Common myeloid progenitor, CD34-positive (primary cell): ENCODE data around the gene PCGF2. TPM values are rescaled to one million over a fixed set of nuclear protein-coding genes. Genes with fewer than 3 reads are reported as not detected.
A peak's percentile ranks its signal among the peaks of the same experiment; 100 is the strongest.

Experiments used
- CTCF ChIA-PET: fragments of 350-600 bp; sonication (Branson Sonifier 250); formaldehyde crosslinking; loops from one replicate; lab custom pipeline; 2021; ENCODE audit warnings: antibody characterized with exemption; lab: Charles Lee
- POLR2A ChIA-PET: fragments of 350-600 bp; sonication (Branson Sonifier 250); formaldehyde crosslinking; loops from one replicate; lab custom pipeline; 2021; ENCODE audit warnings: antibody characterized with exemption; lab: Charles Lee
- DNase-seq, 3 donors: peaks; one replicate each; pipeline versions ENCODE4 v3.0.0 to v3.0.0-alpha.2; 2013
- H3K27ac ChIP-seq, 2 experiments: 1 replicate in 1 of 2; 2 replicates in 1 of 2; pipeline ENCODE4 v1.7.0; 2013; ENCODE audit warnings: inconsistent platforms in 2 of 2, low read length in 2 of 2, mild to moderate bottlenecking in 2 of 2, low read depth in 1 of 2, moderate library complexity in 1 of 2; ENCODE audit not compliant: severe bottlenecking in 2 of 2, insufficient read depth in 1 of 2, poor library complexity in 1 of 2
- H3K27me3 ChIP-seq, 5 experiments: replicated peaks in 2 of 5; 1 replicate in 3 of 5; 2 replicates in 2 of 5; pipeline versions ENCODE4 v1.6.1 to v1.7.0; 2013; ENCODE audit warnings: low read length in 4 of 5, mild to moderate bottlenecking in 2 of 5, moderate library complexity in 2 of 5, inconsistent platforms in 1 of 5; ENCODE audit not compliant: insufficient read depth in 5 of 5, control insufficient read depth in 4 of 5
- H3K36me3 ChIP-seq, 4 experiments: 1 replicate in 2 of 4; 2 replicates in 2 of 4; pipeline versions ENCODE4 v1.6.1 to v1.7.0; 2013; ENCODE audit warnings: low read length in 3 of 4, control low read depth in 1 of 4, mild to moderate bottlenecking in 1 of 4; ENCODE audit not compliant: control insufficient read depth in 4 of 4, insufficient read depth in 4 of 4
- H3K4me1 ChIP-seq, 4 experiments: 1 replicate in 3 of 4; 2 replicates in 1 of 4; pipeline versions ENCODE4 v1.6.1 to v1.7.1; 2013; ENCODE audit warnings: low read length in 3 of 4, mild to moderate bottlenecking in 3 of 4, control low read depth in 1 of 4, inconsistent platforms in 1 of 4, moderate library complexity in 1 of 4; ENCODE audit not compliant: control insufficient read depth in 4 of 4, insufficient read depth in 4 of 4; ENCODE audit errors: control extremely low read depth in 1 of 4
- H3K4me3 ChIP-seq, 7 experiments: 1 replicate in 4 of 7; 2 replicates in 3 of 7; pipeline versions ENCODE4 v1.5.1 to v1.7.0; 2013; ENCODE audit warnings: mild to moderate bottlenecking in 7 of 7, low read length in 6 of 7, moderate library complexity in 6 of 7, inconsistent platforms in 2 of 7, low read depth in 2 of 7, control low read depth in 1 of 7; ENCODE audit not compliant: insufficient read depth in 4 of 7, control insufficient read depth in 1 of 7; ENCODE audit errors: extremely low read depth in 1 of 7
- H3K9me3 ChIP-seq, 5 experiments: 1 replicate in 4 of 5; 2 replicates in 1 of 5; pipeline versions ENCODE4 v1.6.1 to v1.7.1; 2013; ENCODE audit warnings: low read length in 4 of 5, mild to moderate bottlenecking in 2 of 5, inconsistent platforms in 1 of 5, low read depth in 1 of 5, moderate library complexity in 1 of 5; ENCODE audit not compliant: control insufficient read depth in 4 of 5, insufficient read depth in 2 of 5; ENCODE audit errors: control extremely low read depth in 1 of 5
- WGBS: methylation state at CpG from one replicate; pipeline ENCODE4 v1.1.5; 2013; ENCODE audit not compliant: insufficient coverage; 5-methylcytosine and 5-hydroxymethylcytosine counted together
- polyA plus RNA-seq: library from polyadenylated mRNA; unstranded; fragments of 120-200 nt; gene quantifications from one replicate; pipeline ENCODE4 v1.2.1, GENCODE V29; 2013

The PCGF2 gene
- 0.03 TPM for polyA plus RNA-seq

GRCh38 chr17:38748149-38748891 is at the start of gene PCGF2:
Gene PCGF2 (minus strand): TSS chr17:38748336. CDS start chr17:38740402, 7,934 bp downstream.
- Histone ChIP-seq H3K4me3 (peak within 1 kb of the TSS; percentile 27 to 76 (median 64)), H3K36me3 (no peaks in the 10 kb centered on the region), H3K27me3 (peaks cover 12 to 64% (median 36%) of the 10 kb centered on the region in 5 experiments), H3K27ac (no peak within 1 kb of the TSS), H3K4me1 (peaks cover 5 to 59% (median 56%) of the 10 kb centered on the region in 4 experiments), H3K9me3 (no peaks in the 10 kb centered on the region)
- WGBS: 5% methylated on average over 8 of the region's 47 CpGs
- ChIA-PET POLR2A (interaction anchor here (0.6 kb wide), 1 partner anchor 299 kb away, joined by 7 read pairs; no protein-coding TSS in a partner anchor), CTCF (no interaction called here)
- DNase-seq: peak in 1 of 3 donors; percentile 16

GRCh38 chr17:38797828-38798227 is 49.7 kb upstream of the PCGF2 start:
- Histone ChIP-seq H3K27ac (peak overlapping the region; percentile 72 to 87), H3K4me3 (peak overlapping the region in 6 of 7 experiments; percentile 63 to 91 (median 78)), H3K9me3 (no peaks in the 10 kb centered on the region), H3K36me3 (peaks cover 5 to 38% (median 26%) of the 10 kb centered on the region in 4 experiments), H3K4me1 (peaks cover 16 to 30% (median 28%) of the 10 kb centered on the region in 4 experiments), H3K27me3 (no peaks in the 10 kb centered on the region)
- WGBS: 90% methylated on average over 5 of the region's 6 CpGs
- DNase-seq: no peak
- ChIA-PET POLR2A (no interaction called here), CTCF (interaction anchor here (1.0 to 1.3 kb wide), 2 partner anchors 10 to 355 kb away, joined by 3 to 4 read pairs; no protein-coding TSS in a partner anchor)

- H3K9me3 ChIP-seq: no peaks in the 10 kb centered on the region
- H3K4me1 ChIP-seq: peaks cover 16 to 30% (median 28%) of the 10 kb centered on the region in 4 experiments
- no peaks in the 10 kb centered on the region for H3K27me3 ChIP-seq
- peak overlapping the region in 3 of 7 experiments; percentile 83 to 91 (median 83) for H3K4me3 ChIP-seq
- DNase-seq: no peak
- ChIA-PET CTCF (no interaction called here), POLR2A (no interaction called here)
- WGBS: 89% methylated on average over 4 of the region's 5 CpGs
- H3K27ac ChIP-seq: peak overlapping the region; percentile 6 to 87
- H3K36me3 ChIP-seq: peaks cover 5 to 36% (median 24%) of the 10 kb centered on the region in 4 experiments
Measured at GRCh38 chr17:38797158-38797490, 49.0 kb upstream of the PCGF2 start.

GRCh38 chr17:38796451-38797157 is 48.5 kb upstream of the PCGF2 start:
- Histone ChIP-seq H3K27me3 (no peaks in the 10 kb centered on the region), H3K4me3 (peak overlapping the region in 1 of 7 experiments; percentile 83), H3K36me3 (peaks cover 3 to 31% (median 20%) of the 10 kb centered on the region in 4 experiments), H3K27ac (peak overlapping the region; percentile 6 to 87), H3K9me3 (no peaks in the 10 kb centered on the region), H3K4me1 (peaks cover 16 to 30% (median 27%) of the 10 kb centered on the region in 4 experiments)
- POLR2A ChIA-PET: no interaction called here
- WGBS: 79% methylated on average over 4 of the region's 5 CpGs
- DNase-seq: no peak
- CTCF ChIA-PET: no interaction called here

- ChIA-PET CTCF (interaction anchor here (1.2 kb wide), 1 partner anchor 9 kb away, joined by 3 read pairs; no protein-coding TSS in a partner anchor), POLR2A (no interaction called here)
- no peaks in the 10 kb centered on the region for H3K27me3 ChIP-seq
- H3K4me1 ChIP-seq: peaks cover 11 to 22% (median 21%) of the 10 kb centered on the region in 4 experiments
- H3K27ac ChIP-seq: peak overlapping the region in 1 of 2 experiments; percentile 16
- WGBS: no CpG with 5 or more reads among the region's 5 CpGs
- H3K9me3 ChIP-seq: no peaks in the 10 kb centered on the region
- no peak overlapping the region for H3K4me3 ChIP-seq
- H3K36me3 ChIP-seq: peaks cover 2 to 32% (median 15%) of the 10 kb centered on the region in 4 experiments
- DNase-seq: no peak
Measured at GRCh38 chr17:38794221-38794620, 46.1 kb upstream of the PCGF2 start.

- ChIA-PET POLR2A (interaction anchor here (0.6 kb wide), 1 partner anchor 20 kb away, joined by 4 read pairs; no protein-coding TSS in a partner anchor), CTCF (no interaction called here)
Measured at GRCh38 chr17:38791162-38791561, 43.0 kb upstream of the PCGF2 start.

More at GRCh38 chr17:38791162-38791561, 43.0 kb upstream of the PCGF2 start:
- H3K36me3 ChIP-seq: peaks cover 2 to 24% (median 21%) of the 10 kb centered on the region in 4 experiments
- no peaks in the 10 kb centered on the region for H3K27me3 ChIP-seq
- H3K9me3 ChIP-seq: no peaks in the 10 kb centered on the region
- 70% methylated on average over 2 of the region's 5 CpGs for WGBS
- H3K27ac ChIP-seq: no peak overlapping the region
- no peaks in the 10 kb centered on the region for H3K4me1 ChIP-seq
- no peak overlapping the region for H3K4me3 ChIP-seq
- no peak for DNase-seq
